Thoracic aorta (tissue), 2 donors: ENCODE data around the gene KIAA1755. TPM values are rescaled to one million over a fixed set of nuclear protein-coding genes. Genes with fewer than 3 reads are reported as not detected.

Experiments
- ATAC-seq: fragments of 150-250 bp; one replicate; pipeline ENCODE4 v1.8.0; 2017; ENCODE audit warnings: low read depth; ENCODE audit not compliant: insufficient number of reproducible peaks, low FRiP score
- DNase-seq: peaks from one replicate; pipeline ENCODE4 v3.0.0-alpha.2; 2020; ENCODE audit warnings: low spot score
- H3K27ac ChIP-seq, 2 donors: fragments of 200-600 bp; sonication (generic); 1 replicate in 1 of 2; 2 replicates in 1 of 2; pipeline ENCODE4 v1.5.1; 2016; ENCODE audit warnings: mild to moderate bottlenecking in 2 of 2, moderate library complexity in 2 of 2
- H3K27me3 ChIP-seq: fragments of 200-600 bp; sonication (generic); replicated peaks from 2 replicates; pipeline ENCODE4 v1.6.0; 2016; ENCODE audit warnings: mild to moderate bottlenecking; ENCODE audit not compliant: insufficient read depth
- H3K36me3 ChIP-seq: fragments of 200-600 bp; sonication (generic); one replicate; pipeline ENCODE4 v1.5.1; 2016
- H3K4me1 ChIP-seq, 2 donors: fragments of 200-600 bp; sonication (generic); 1 replicate in 1 of 2; 2 replicates in 1 of 2; pipeline versions ENCODE4 v1.5.1 to v1.6.0; 2016; ENCODE audit warnings: low read depth in 2 of 2, mild to moderate bottlenecking in 1 of 2; ENCODE audit not compliant: control insufficient read depth in 1 of 2
- H3K4me3 ChIP-seq: fragments of 200-600 bp; sonication (generic); 2 replicates; pipeline ENCODE4 v1.5.1; 2016; ENCODE audit warnings: mild to moderate bottlenecking
- H3K9me3 ChIP-seq: fragments of 200-600 bp; sonication (generic); 2 replicates; pipeline ENCODE4 v1.5.1; 2016
- CTCF ChIP-seq: fragments of 200-600 bp; sonication (generic); IDR thresholded peaks from one replicate; pipeline ENCODE4 v1.5.1; 2019; ENCODE audit warnings: antibody characterized with exemption
- total RNA-seq, 2 donors: library from RNA; depleted of rRNA; stranded (reverse); fragments of >200 nt; gene quantifications; one replicate each; pipeline versions ENCODE4 v1.1.0 to v1.2.3, GENCODE V29; 2016

The KIAA1755 gene
- total RNA-seq, 2 donors from 2014 or later: 11.0 to 45.4 TPM

- peaks cover 12 to 17% of the 10 kb centered on the region in 2 donors for H3K4me1 ChIP-seq
- H3K36me3 ChIP-seq: no peaks in the 10 kb centered on the region
- no peak for TF ChIP-seq CTCF
- H3K27me3 ChIP-seq: no peaks in the 10 kb centered on the region
- H3K9me3 ChIP-seq: no peaks in the 10 kb centered on the region
- DNase-seq (no peak), ATAC-seq (no peak)
- no peak overlapping the region for H3K27ac ChIP-seq
- no peak overlapping the region for H3K4me3 ChIP-seq
These were observed 39.9 kb upstream of the KIAA1755 start for GRCh38 chr20:38300438-38300837.

- Histone ChIP-seq H3K9me3 (no peaks in the 10 kb centered on the region), H3K27ac (peak overlapping the region in 1 of 2 donors; percentile 91), H3K4me1 (peaks cover 12 to 17% of the 10 kb centered on the region in 2 donors), H3K27me3 (no peaks in the 10 kb centered on the region), H3K4me3 (no peak overlapping the region), H3K36me3 (no peaks in the 10 kb centered on the region)
- ATAC-seq: no peak
- TF ChIP-seq CTCF: no peak
- no peak for DNase-seq
These were observed 39.4 kb upstream of the KIAA1755 start for GRCh38 chr20:38299963-38300362.

GRCh38 chr20:38298768-38299288 is 38.3 kb upstream of the KIAA1755 start:
- no peaks in the 10 kb centered on the region for H3K9me3 ChIP-seq
- peak overlapping the region; percentile 81 to 91 for H3K27ac ChIP-seq
- peak overlapping the region; percentile 38 for H3K4me3 ChIP-seq
- DNase-seq (peak; percentile 40), ATAC-seq (peak; percentile 89)
- TF ChIP-seq CTCF: no peak
- no peaks in the 10 kb centered on the region for H3K36me3 ChIP-seq
- peaks cover 12 to 17% of the 10 kb centered on the region in 2 donors for H3K4me1 ChIP-seq
- no peaks in the 10 kb centered on the region for H3K27me3 ChIP-seq

GRCh38 chr20:38297916-38298674 is 37.6 kb upstream of the KIAA1755 start:
- H3K27ac ChIP-seq: peak overlapping the region; percentile 81 to 91
- no peak for ATAC-seq

More at GRCh38 chr20:38297916-38298674, 37.6 kb upstream of the KIAA1755 start:
- Histone ChIP-seq H3K36me3 (no peaks in the 10 kb centered on the region), H3K4me3 (no peak overlapping the region), H3K4me1 (peaks cover 12 to 17% of the 10 kb centered on the region in 2 donors), H3K9me3 (no peaks in the 10 kb centered on the region), H3K27me3 (no peaks in the 10 kb centered on the region)
- TF ChIP-seq CTCF: no peak
- DNase-seq: no peak
